ENCODE data around the gene PDZD8.
A peak's percentile ranks its signal among the peaks of the same experiment; 100 is the strongest.

Gene PDZD8

DNA sequence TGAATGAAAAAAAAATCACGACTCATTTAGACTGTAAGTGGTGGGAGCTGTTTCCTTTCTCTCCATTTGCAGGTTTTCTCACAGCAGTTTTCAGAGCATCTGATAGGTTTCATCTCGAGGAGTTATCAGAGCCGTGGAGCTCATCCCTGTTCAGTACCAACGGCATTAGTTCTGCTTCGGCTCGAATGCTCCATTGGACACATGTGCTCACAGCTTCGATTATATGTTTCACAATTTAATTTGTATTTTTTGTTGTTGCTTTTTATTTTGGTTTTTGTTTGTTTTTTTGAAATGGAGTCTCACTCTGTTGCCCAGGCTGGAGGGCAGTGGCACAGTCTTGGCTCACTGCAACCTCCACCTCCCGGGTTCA, 132.8 kb downstream of the PDZD8 start:
- no peak overlapping the region for H2BK5ac ChIP-seq (ENCODE audit: low read depth, low read length, poor library complexity, severe bottlenecking)
- no peak overlapping the region for H2AK5ac ChIP-seq (ENCODE audit: low read length, severe bottlenecking)
- H3K14ac ChIP-seq (ENCODE audit: low read length in 2 of 2), result no peak overlapping the region
- no peak overlapping the region for H4K8ac ChIP-seq (ENCODE audit: low read length)
- peaks cover 61 to 73% of the 10 kb centered on the region in 2 experiments for H3K27me3 ChIP-seq (ENCODE audit: control insufficient read depth in 1 of 2, insufficient read depth in 1 of 2, low read length in 2 of 2)
- H3K23ac ChIP-seq (ENCODE audit: low read length in 2 of 2), result no peak overlapping the region
- no peak overlapping the region for H3K4me2 ChIP-seq (ENCODE audit: low read length, poor library complexity, severe bottlenecking)
- H3K9ac ChIP-seq (ENCODE audit: low read length), result no peak overlapping the region
- H2BK12ac ChIP-seq (ENCODE audit: low read length in 2 of 2), result no peak overlapping the region
- no peak overlapping the region for H3K18ac ChIP-seq (ENCODE audit: low read depth in 1 of 2, low read length in 2 of 2)
- H3K9me3 ChIP-seq (ENCODE audit: control insufficient read depth, low read length), result no peaks in the 10 kb centered on the region
- H2BK120ac ChIP-seq (ENCODE audit: low read depth, low read length), result no peak overlapping the region
- DNase-seq, result no peak
- H2BK15ac ChIP-seq (ENCODE audit: low read depth, poor library complexity, severe bottlenecking), result no peak overlapping the region
- no peak overlapping the region for H3K4ac ChIP-seq (ENCODE audit: low read depth in 1 of 2, low read length in 2 of 2)
- H3K4me3 ChIP-seq (ENCODE audit: insufficient read depth in 1 of 2, low read depth in 1 of 2, low read length in 2 of 2), result no peak overlapping the region
- H4K91ac ChIP-seq (ENCODE audit: low read length), result no peak overlapping the region
- H3K4me1 ChIP-seq (ENCODE audit: control insufficient read depth, insufficient read depth, low read depth, low read length), result peaks cover 12% of the 10 kb centered on the region
- WGBS, result 95% methylated on average over 8 of the region's 8 CpGs
- no peaks in the 10 kb centered on the region for H3K36me3 ChIP-seq (ENCODE audit: control insufficient read depth in 1 of 2, insufficient read depth in 2 of 2, low read depth in 1 of 2, low read length in 2 of 2)
- no peak overlapping the region for H3K27ac ChIP-seq (ENCODE audit: low read length, poor library complexity, severe bottlenecking)
- no peak overlapping the region for H2AFZ ChIP-seq (ENCODE audit: low read depth, low read length)
- H3K79me1 ChIP-seq (replicated peaks; ENCODE audit: low read length, poor library complexity, severe bottlenecking), result no peaks in the 10 kb centered on the region

DNA sequence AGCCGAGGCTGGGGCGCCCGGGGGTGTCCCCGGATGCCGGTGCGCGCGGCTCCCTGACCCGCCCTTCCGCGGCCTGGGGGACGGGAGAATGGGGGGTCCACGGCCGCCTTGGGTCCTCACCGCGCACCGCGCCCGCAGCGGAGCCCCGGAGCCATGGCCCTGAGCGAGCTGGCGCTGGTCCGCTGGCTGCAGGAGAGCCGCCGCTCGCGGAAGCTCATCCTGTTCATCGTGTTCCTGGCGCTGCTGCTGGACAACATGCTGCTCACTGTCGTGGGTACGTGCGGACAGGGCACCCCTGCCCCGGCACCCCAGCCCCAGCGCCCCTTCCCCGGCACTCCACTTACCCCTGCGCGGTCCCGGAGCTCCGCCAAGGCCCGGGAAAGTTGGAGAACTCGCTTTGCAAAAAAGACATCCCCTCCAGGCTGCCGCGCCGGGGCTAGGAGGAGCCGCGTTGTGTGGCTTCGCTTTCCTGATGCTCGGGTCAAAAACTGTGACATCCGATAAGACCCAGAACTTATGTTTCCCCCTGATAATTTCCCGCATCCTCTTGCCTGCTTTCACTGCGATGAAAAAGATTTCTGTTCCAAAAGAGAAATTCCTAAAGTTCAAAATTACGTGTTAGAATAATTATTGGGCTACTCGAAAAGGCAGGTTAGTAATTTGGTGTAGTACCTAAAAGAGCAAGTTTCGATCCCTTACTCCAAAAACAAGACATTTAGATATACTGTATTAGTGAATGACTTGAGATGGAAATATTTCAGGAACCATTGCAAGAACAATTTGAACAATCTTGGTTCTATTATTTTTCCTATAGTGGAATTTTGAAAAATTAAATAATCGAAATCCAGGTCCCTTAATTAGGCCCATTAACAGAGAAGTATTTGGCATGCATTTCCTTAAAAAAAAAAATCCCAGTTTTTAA, 133.4 kb downstream of the PDZD8 start:
- H2BK12ac ChIP-seq (ENCODE audit: low read length in 2 of 2), result no peak overlapping the region
- H4K91ac ChIP-seq (ENCODE audit: low read length), result no peak overlapping the region
- no peak overlapping the region for H2BK120ac ChIP-seq (ENCODE audit: low read depth, low read length)
- no peaks in the 10 kb centered on the region for H3K36me3 ChIP-seq (ENCODE audit: control insufficient read depth in 1 of 2, insufficient read depth in 2 of 2, low read depth in 1 of 2, low read length in 2 of 2)
- no peaks in the 10 kb centered on the region for H3K79me1 ChIP-seq (replicated peaks; ENCODE audit: low read length, poor library complexity, severe bottlenecking)
- no peak overlapping the region for H2AFZ ChIP-seq (ENCODE audit: low read depth, low read length)
- 2% methylated on average over 34 of the region's 56 CpGs for WGBS
- peaks cover 12% of the 10 kb centered on the region for H3K4me1 ChIP-seq (ENCODE audit: control insufficient read depth, insufficient read depth, low read depth, low read length)
- H3K4me2 ChIP-seq (ENCODE audit: low read length, poor library complexity, severe bottlenecking), result peak overlapping the region; percentile 49
- H3K27me3 ChIP-seq (ENCODE audit: control insufficient read depth in 1 of 2, insufficient read depth in 1 of 2, low read length in 2 of 2), result peaks cover 65 to 80% of the 10 kb centered on the region in 2 experiments
- H4K8ac ChIP-seq (ENCODE audit: low read length), result no peak overlapping the region
- H3K4ac ChIP-seq (ENCODE audit: low read depth in 1 of 2, low read length in 2 of 2), result no peak overlapping the region
- no peak overlapping the region for H3K14ac ChIP-seq (ENCODE audit: low read length in 2 of 2)
- no peak overlapping the region for H3K27ac ChIP-seq (ENCODE audit: low read length, poor library complexity, severe bottlenecking)
- no peak for DNase-seq
- no peaks in the 10 kb centered on the region for H3K9me3 ChIP-seq (ENCODE audit: control insufficient read depth, low read length)
- no peak overlapping the region for H2BK5ac ChIP-seq (ENCODE audit: low read depth, low read length, poor library complexity, severe bottlenecking)
- no peak overlapping the region for H3K23ac ChIP-seq (ENCODE audit: low read length in 2 of 2)
- peak overlapping the region in 1 of 2 experiments; percentile 47 for H3K4me3 ChIP-seq (ENCODE audit: insufficient read depth in 1 of 2, low read depth in 1 of 2, low read length in 2 of 2)
- H3K9ac ChIP-seq (ENCODE audit: low read length), result no peak overlapping the region
- H3K18ac ChIP-seq (ENCODE audit: low read depth in 1 of 2, low read length in 2 of 2), result no peak overlapping the region
- no peak overlapping the region for H2AK5ac ChIP-seq (ENCODE audit: low read length, severe bottlenecking)
- no peak overlapping the region for H2BK15ac ChIP-seq (ENCODE audit: low read depth, poor library complexity, severe bottlenecking)

DNA sequence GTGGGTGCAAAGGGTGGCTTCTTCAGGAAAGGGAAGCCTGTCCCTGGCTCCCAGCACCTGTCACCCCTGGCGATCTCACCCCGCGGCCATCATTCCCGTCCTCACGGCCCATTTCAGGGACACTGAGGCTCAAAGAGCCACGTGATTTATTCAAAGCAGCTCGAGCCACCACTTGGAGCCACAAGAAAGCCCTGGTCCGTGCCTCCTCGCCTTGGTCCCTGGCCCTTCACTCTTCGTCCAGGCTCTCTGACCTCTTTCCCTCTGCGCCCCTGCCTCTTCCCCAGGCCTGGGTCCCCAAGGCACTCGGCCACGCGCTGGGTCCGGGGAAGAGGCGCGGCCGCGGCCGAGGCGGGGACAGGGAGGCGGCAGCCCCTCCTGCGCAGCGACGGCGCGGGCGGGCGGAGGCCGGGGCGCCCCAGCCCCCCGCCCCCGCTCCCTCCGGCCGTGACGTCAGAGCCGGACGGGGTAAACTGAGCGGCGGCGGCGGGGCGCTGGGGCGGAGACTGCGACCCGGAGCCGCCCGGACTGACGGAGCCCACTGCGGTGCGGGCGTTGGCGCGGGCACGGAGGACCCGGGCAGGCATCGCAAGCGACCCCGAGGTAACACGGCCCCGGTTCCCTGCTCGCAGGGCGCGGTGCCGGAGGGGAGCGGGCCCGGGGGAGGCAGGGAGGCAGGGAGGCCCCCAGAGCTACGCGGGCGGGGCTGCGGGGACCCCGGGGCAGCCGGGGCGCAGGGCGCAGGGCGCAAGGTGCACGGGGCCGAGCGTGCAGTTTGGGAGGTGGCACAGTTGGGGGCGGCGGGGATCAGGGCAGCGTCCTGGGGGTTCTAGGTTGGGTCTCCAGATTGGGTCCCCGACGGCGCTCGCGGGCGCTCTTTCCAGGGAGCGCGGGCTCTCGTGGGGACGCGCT, 134.4 kb downstream of the PDZD8 start, which contains the start of gene SLC18A2:
Gene SLC18A2 (plus strand): TSS at position 494 of the 909 bp plus-strand sequence. CDS start 580 bp downstream, outside the sequence.
- Histone ChIP-seq H3K9ac (ENCODE audit: low read length) (no peak within 1 kb of the TSS), H3K4me3 (ENCODE audit: insufficient read depth in 1 of 2, low read depth in 1 of 2, low read length in 2 of 2) (peak within 1 kb of the TSS in 1 of 2 experiments; percentile 47), H3K27ac (ENCODE audit: low read length, poor library complexity, severe bottlenecking) (no peak within 1 kb of the TSS), H3K23ac (ENCODE audit: low read length in 2 of 2) (no peak within 1 kb of the TSS), H3K9me3 (ENCODE audit: control insufficient read depth, low read length) (no peaks in the 10 kb centered on the region), H3K4ac (ENCODE audit: low read depth in 1 of 2, low read length in 2 of 2) (no peak within 1 kb of the TSS), H2BK15ac (ENCODE audit: low read depth, poor library complexity, severe bottlenecking) (no peak within 1 kb of the TSS), H3K4me2 (ENCODE audit: low read length, poor library complexity, severe bottlenecking) (peak within 1 kb of the TSS; percentile 56), H3K79me1 (replicated peaks; ENCODE audit: low read length, poor library complexity, severe bottlenecking) (no peaks in the 10 kb centered on the region), H2AK5ac (ENCODE audit: low read length, severe bottlenecking) (no peak within 1 kb of the TSS), H2BK12ac (ENCODE audit: low read length in 2 of 2) (no peak within 1 kb of the TSS), H2BK120ac (ENCODE audit: low read depth, low read length) (no peak within 1 kb of the TSS), H3K36me3 (ENCODE audit: control insufficient read depth in 1 of 2, insufficient read depth in 2 of 2, low read depth in 1 of 2, low read length in 2 of 2) (no peaks in the 10 kb centered on the region), H3K27me3 (ENCODE audit: control insufficient read depth in 1 of 2, insufficient read depth in 1 of 2, low read length in 2 of 2) (peaks cover 73 to 83% of the 10 kb centered on the region in 2 experiments), H2BK5ac (ENCODE audit: low read depth, low read length, poor library complexity, severe bottlenecking) (no peak within 1 kb of the TSS), H3K18ac (ENCODE audit: low read depth in 1 of 2, low read length in 2 of 2) (no peak within 1 kb of the TSS), H2AFZ (ENCODE audit: low read depth, low read length) (no peak within 1 kb of the TSS), H4K8ac (ENCODE audit: low read length) (no peak within 1 kb of the TSS), H4K91ac (ENCODE audit: low read length) (no peak within 1 kb of the TSS), H3K14ac (ENCODE audit: low read length in 2 of 2) (no peak within 1 kb of the TSS), H3K4me1 (ENCODE audit: control insufficient read depth, insufficient read depth, low read depth, low read length) (peaks cover 12% of the 10 kb centered on the region)
- no peak for DNase-seq
- WGBS, result 4% methylated on average over 71 of the region's 93 CpGs

Measured in mesenchymal stem cell (in vitro differentiated cells and primary cell).